ENCODE measurements around the gene GABRB1.

Gene GABRB1

DNA sequence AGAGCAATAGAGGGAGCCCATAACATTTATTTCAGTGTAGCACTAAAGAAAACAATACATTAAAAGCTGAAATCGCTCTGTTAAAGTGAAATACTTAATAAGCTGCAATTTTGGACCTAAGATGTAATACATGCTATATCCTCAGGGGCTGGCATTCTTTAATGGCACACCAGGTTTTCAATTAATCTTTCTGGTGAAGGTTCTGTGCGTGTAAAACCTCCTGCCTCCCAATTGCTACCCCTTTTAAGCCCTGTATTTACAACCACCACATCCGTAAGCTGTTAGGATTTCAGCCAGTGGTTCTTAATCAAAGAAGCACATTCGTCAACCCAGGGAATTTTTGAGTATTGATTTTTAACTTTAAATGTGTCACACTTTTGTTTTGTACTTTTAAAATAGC lies 439.7 kb downstream of the GABRB1 start:
- TF ChIP-seq, protein P1, sequence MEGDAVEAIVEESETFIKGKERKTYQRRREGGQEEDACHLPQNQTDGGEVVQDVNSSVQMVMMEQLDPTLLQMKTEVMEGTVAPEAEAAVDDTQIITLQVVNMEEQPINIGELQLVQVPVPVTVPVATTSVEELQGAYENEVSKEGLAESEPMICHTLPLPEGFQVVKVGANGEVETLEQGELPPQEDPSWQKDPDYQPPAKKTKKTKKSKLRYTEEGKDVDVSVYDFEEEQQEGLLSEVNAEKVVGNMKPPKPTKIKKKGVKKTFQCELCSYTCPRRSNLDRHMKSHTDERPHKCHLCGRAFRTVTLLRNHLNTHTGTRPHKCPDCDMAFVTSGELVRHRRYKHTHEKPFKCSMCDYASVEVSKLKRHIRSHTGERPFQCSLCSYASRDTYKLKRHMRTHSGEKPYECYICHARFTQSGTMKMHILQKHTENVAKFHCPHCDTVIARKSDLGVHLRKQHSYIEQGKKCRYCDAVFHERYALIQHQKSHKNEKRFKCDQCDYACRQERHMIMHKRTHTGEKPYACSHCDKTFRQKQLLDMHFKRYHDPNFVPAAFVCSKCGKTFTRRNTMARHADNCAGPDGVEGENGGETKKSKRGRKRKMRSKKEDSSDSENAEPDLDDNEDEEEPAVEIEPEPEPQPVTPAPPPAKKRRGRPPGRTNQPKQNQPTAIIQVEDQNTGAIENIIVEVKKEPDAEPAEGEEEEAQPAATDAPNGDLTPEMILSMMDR (IDR thresholded peaks at IDR 0.05; ENCODE audit: low read depth, low read length): no peak
- no peaks in the 10 kb centered on the region for H3K36me3 ChIP-seq
- H3K4me1 ChIP-seq: peaks cover 5% of the 10 kb centered on the region
- no peak for DNase-seq
- no peaks in the 10 kb centered on the region for H3K9me3 ChIP-seq
- no peak overlapping the region for H3K4me3 ChIP-seq (ENCODE audit: low read depth, low read length)
- no peaks in the 10 kb centered on the region for H3K27me3 ChIP-seq

DNA sequence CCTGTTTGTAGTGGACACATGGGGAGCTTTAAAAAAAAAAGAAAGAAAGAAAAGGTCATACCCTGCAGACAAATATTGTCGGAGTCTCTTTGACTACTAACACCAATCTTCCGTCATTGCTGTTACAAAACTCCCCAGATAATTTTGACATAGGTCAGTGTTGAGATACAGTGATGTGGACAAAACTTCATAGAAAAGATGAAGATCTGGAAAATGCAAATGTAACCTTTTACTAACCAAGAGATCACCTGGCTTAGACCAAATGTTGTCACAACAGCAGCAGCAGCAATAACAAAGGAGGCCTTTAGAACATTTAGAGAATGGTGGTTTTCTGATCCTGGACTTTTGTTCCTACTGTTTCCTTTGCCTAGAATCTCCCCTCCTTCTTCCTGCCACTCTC lies 440.2 kb downstream of the GABRB1 start:
- Histone ChIP-seq H3K9me3 (no peaks in the 10 kb centered on the region), H3K4me1 (peaks cover 5% of the 10 kb centered on the region), H3K27me3 (no peaks in the 10 kb centered on the region), H3K36me3 (no peaks in the 10 kb centered on the region), H3K4me3 (ENCODE audit: low read depth, low read length) (no peak overlapping the region)
- TF ChIP-seq, protein P1 (IDR thresholded peaks at IDR 0.05; ENCODE audit: low read depth, low read length): no peak
- no peak for DNase-seq

DNA sequence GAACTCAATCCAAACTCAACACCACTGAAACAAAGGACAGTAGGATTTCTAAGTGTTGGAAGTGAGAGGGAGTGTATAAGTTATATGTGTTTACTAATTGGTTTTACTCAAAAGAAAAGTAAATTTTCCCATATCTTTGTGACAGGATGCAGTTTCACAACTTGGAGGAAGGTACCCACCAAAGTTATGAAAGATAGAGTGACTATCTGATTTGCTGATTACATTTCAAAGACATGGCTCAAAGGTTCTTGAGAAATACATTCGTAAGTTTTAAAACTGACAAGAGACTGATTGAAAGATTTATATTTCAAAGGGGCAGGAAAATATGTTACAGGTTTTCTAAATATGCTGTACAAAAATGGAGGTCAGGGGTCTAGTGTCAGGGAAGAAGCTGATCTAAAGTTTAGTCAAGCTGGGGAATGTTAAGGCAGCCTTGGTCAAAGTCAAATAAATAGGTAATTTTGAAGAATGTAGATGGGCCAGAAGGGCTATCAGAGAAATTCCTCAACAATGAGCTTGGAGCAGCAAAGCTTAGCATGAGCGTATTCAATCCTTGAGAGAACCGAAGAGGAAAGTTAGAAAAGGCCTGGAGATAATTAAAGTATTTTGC lies 441.9 kb downstream of the GABRB1 start:
- no peak for DNase-seq
- Histone ChIP-seq H3K27me3 (no peaks in the 10 kb centered on the region), H3K4me1 (peaks cover 5% of the 10 kb centered on the region), H3K36me3 (no peaks in the 10 kb centered on the region), H3K4me3 (ENCODE audit: low read depth, low read length) (no peak overlapping the region), H3K9me3 (no peaks in the 10 kb centered on the region)
- TF ChIP-seq, protein P1 (IDR thresholded peaks at IDR 0.05; ENCODE audit: low read depth, low read length): no peak

DNA sequence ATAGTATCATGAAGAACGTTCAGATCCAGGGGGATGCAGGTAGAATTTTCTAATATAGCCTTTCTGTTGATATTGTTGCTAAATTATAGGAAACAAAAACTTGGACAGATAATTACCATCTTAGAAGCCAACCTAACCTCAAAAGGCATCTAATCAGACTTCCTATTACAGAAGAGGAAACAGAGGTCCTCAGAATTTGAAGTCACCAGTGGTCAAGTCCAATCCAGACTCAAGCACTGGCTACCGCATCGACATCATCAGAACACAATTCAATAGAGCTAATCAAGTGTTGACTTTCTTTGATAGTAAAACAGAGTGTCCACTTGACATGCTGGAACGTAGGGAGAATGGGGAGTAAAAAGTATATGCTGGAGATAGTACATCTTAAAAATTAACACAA lies 443.4 kb downstream of the GABRB1 start:
- no peaks in the 10 kb centered on the region for H3K9me3 ChIP-seq
- no peaks in the 10 kb centered on the region for H3K27me3 ChIP-seq
- H3K36me3 ChIP-seq: no peaks in the 10 kb centered on the region
- TF ChIP-seq, protein P1 (IDR thresholded peaks at IDR 0.05; ENCODE audit: low read depth, low read length): no peak
- no peaks in the 10 kb centered on the region for H3K4me1 ChIP-seq
- DNase-seq: no peak
- no peak overlapping the region for H3K4me3 ChIP-seq (ENCODE audit: low read depth, low read length)

DNA sequence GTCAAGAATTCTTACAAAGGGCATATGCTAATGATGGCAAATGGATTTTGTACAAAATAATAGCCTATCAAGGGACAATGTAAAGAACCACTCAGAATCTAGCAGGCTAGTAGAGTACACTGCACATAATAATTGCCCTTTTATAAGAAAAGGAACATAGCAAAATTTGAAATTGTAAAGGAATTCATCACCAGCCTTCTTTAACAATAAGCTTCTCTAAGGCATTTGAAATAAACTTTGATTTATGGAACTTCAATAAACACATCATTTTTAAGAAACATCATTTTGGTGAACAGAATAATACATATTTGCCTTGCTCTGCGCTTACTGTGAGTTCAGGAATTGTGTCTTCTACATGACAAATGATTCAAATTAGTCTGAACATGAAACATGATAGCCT lies 444.0 kb downstream of the GABRB1 start:
- Histone ChIP-seq H3K4me1 (no peaks in the 10 kb centered on the region), H3K9me3 (no peaks in the 10 kb centered on the region), H3K36me3 (no peaks in the 10 kb centered on the region), H3K4me3 (ENCODE audit: low read depth, low read length) (no peak overlapping the region), H3K27me3 (no peaks in the 10 kb centered on the region)
- TF ChIP-seq, protein P1 (IDR thresholded peaks at IDR 0.05; ENCODE audit: low read depth, low read length): no peak
- no peak for DNase-seq

Data from BE2C (cell line).